K562 (cell line): Measurements from ENCODE around the gene CHN1. TPM values are rescaled to one million over a fixed set of nuclear protein-coding genes. Genes with fewer than 3 reads are reported as not detected.

Experiments
- ATAC-seq: fragments of 200-7000 bp; cut with Tn5 transposase; 3 replicates; pipeline ENCODE4 v1.9.1; 2020; ENCODE audit warnings: moderate library complexity
- BruUV-seq: library from RNA; stranded (reverse); fragments of 400-500 nt; replicated peaks from 2 replicates; lab custom pipeline; 2021; lab: Mats Ljungman, UMichigan
- CTCF ChIA-PET: fragments of 300-600 bp; formaldehyde crosslinking; extraction: SDS; loops from one replicate; lab custom pipeline; 2021; ENCODE audit warnings: low intra/inter-chr PET ratio; lab: Yijun Ruan, JAX
- POLR2A ChIA-PET: fragments of 300-600, 350-650 bp; sonication (Branson Sonifier 250); formaldehyde crosslinking; extraction: SDS; loops from one replicate; lab custom pipeline; 2021; ENCODE audit warnings: antibody characterized with exemption, inconsistent platforms; lab: Yijun Ruan, JAX
- DNase-seq, 4 experiments: peaks; one replicate each; pipeline versions ENCODE4 v3.0.0 to v3.0.0-alpha.2; 2011 to 2018; ENCODE audit warnings: low spot score in 3 of 4, mixed read lengths in 3 of 4; ENCODE audit errors: extremely low read depth in 1 of 4
- FAIRE-seq: peaks from 2 replicates; lab custom pipeline; 2011; peaks lifted over from hg19 to GRCh38; lab: Jason Lieb, UNC
- H2AFZ ChIP-seq: 2 replicates; pipeline ENCODE4 v1.6.0; 2011; ENCODE audit warnings: low read depth, low read length, control low read depth, inconsistent platforms
- H3K27ac ChIP-seq: fragments of 200-600 bp; 3 replicates; pipeline ENCODE4 v1.8.0; 2011; ENCODE audit warnings: low read depth, mild to moderate bottlenecking, control low read depth, inconsistent platforms, low read length, moderate library complexity, mixed read lengths; ENCODE audit errors: extremely low read depth
- H3K27me3 ChIP-seq, 2 experiments: fragments of 300-600 bp in 1 of 2; 2 replicates in 1 of 2; 3 replicates in 1 of 2; pipeline versions ENCODE4 v1.6.0 to v1.8.0; 2011; ENCODE audit warnings: inconsistent platforms in 2 of 2, low read length in 2 of 2, mild to moderate bottlenecking in 1 of 2, mixed read lengths in 1 of 2, moderate library complexity in 1 of 2; ENCODE audit not compliant: control insufficient read depth in 2 of 2, insufficient read depth in 2 of 2
- H3K36me3 ChIP-seq: fragments of 300-600 bp; 3 replicates; pipeline ENCODE4 v1.8.0; 2011; ENCODE audit warnings: mild to moderate bottlenecking, low read length, inconsistent platforms; ENCODE audit not compliant: control insufficient read depth, insufficient read depth
- H3K4me1 ChIP-seq, 2 experiments: fragments of 200-600 bp in 1 of 2; replicated peaks in 1 of 2; 2 replicates in 1 of 2; 3 replicates in 1 of 2; pipeline versions ENCODE4 v1.5.1 to v1.8.0; 2011; ENCODE audit warnings: inconsistent platforms in 2 of 2, low read length in 2 of 2, mild to moderate bottlenecking in 1 of 2, mixed read lengths in 1 of 2, moderate library complexity in 1 of 2; ENCODE audit not compliant: control insufficient read depth in 2 of 2, insufficient read depth in 2 of 2
- H3K4me2 ChIP-seq: 2 replicates; pipeline ENCODE4 v1.6.1; 2011; ENCODE audit warnings: low read length, control low read depth, inconsistent platforms, mixed read lengths; ENCODE audit not compliant: insufficient read depth
- H3K4me3 ChIP-seq: fragments of 200-600 bp; sonication (generic), shearing (Covaris generic); 2 replicates; pipeline ENCODE4 v1.5.1; 2016; ENCODE audit warnings: control low read depth, inconsistent platforms
- H3K79me2 ChIP-seq: fragments of 200-600 bp; 3 replicates; pipeline ENCODE4 v1.8.0; 2011; ENCODE audit warnings: low read length, inconsistent platforms; ENCODE audit not compliant: control insufficient read depth, insufficient read depth
- H3K9ac ChIP-seq, 2 experiments: 2 replicates each; pipeline versions ENCODE4 v1.6.0 to v1.6.1; 2011; ENCODE audit warnings: low read depth in 2 of 2, low read length in 2 of 2, control low read depth in 1 of 2, inconsistent platforms in 1 of 2, mild to moderate bottlenecking in 1 of 2, mixed read lengths in 1 of 2; ENCODE audit not compliant: insufficient read depth in 1 of 2
- H3K9me1 ChIP-seq: one replicate; pipeline ENCODE4 v1.6.0; 2011; ENCODE audit warnings: inconsistent platforms, mild to moderate bottlenecking, low read length, moderate library complexity; ENCODE audit not compliant: control insufficient read depth, insufficient read depth
- H3K9me3 ChIP-seq: replicated peaks from 2 replicates; pipeline ENCODE4 v1.5.1; 2011; ENCODE audit warnings: low read depth, low read length, inconsistent platforms; ENCODE audit not compliant: control insufficient read depth, insufficient read depth
- H4K20me1 ChIP-seq: replicated peaks from 2 replicates; pipeline ENCODE4 v1.6.1; 2011; ENCODE audit warnings: low read length, inconsistent platforms, mixed read lengths; ENCODE audit not compliant: control insufficient read depth, insufficient read depth
- MYNN ChIP-seq, 2 experiments: sonication (generic); formaldehyde crosslinking in 1 of 2; IDR thresholded peaks; 2 replicates each; pipeline versions ENCODE4 v1.5.0 to v1.6.1; 2016 to 2020; ENCODE audit warnings: antibody characterized with exemption in 1 of 2, missing genetic modification reagents in 1 of 2
- SMARCA4 ChIP-seq: fragments of 450-650 bp; IDR thresholded peaks from 2 replicates; pipeline ENCODE4 v1.6.1; 2016
- ZNF583 ChIP-seq: fragments of 250-450 bp; sonication (Bioruptor Pico); IDR thresholded peaks from 2 replicates; pipeline ENCODE4 v1.4.0; 2020
- WGBS: fragments of 100-300 bp; shearing (Covaris generic); methylation state at CpG from one replicate; pipeline ENCODE4 v1.1.6; 2016; ENCODE audit warnings: low coverage, mixed read lengths; ENCODE audit not compliant: insufficient coverage; ENCODE audit errors: missing lambda C conversion rate; 5-methylcytosine and 5-hydroxymethylcytosine counted together
- in situ Hi-C: fragments of 300-500 bp; cut with MboI; formaldehyde crosslinking; loops from 4 replicates; pipeline ENCODE4 v1.15.0; 2018; ENCODE audit warnings: inconsistent platforms, mixed read lengths
- intact Hi-C: fragments of 100-400 bp; cut with micrococcal nuclease; formaldehyde crosslinking; loops from 2 replicates; pipeline ENCODE4 v1.14.2; 2022
- polyA plus RNA-seq, 8 experiments: library from polyadenylated mRNA; depleted of rRNA in 4 of 8; stranded (reverse) in 5 of 8; unstranded in 3 of 8; fragments of >200 nt; fragmentation: Nextera tagmentation in 2 of 8; fragmentation: Illumina TruSeq in 1 of 8; extraction: Ambion mirVana in 2 of 8; extraction: Trizol in 1 of 8; gene quantifications; 2 replicates each; pipeline versions ENCODE4 v1.2.1 to v1.2.3, GENCODE V29; 2011 to 2014; ENCODE audit warnings: inconsistent platforms in 1 of 8, missing spikeins in 1 of 8
- total RNA-seq, 7 experiments: library from RNA; depleted of rRNA in 6 of 7; stranded (reverse); fragments of >200 nt in 6 of 7; fragmentation: Illumina TruSeq in 2 of 7; extraction: Trizol in 2 of 7; gene quantifications; 2 replicates each; pipeline versions ENCODE4 v1.2.1 to v1.2.3, GENCODE V29; 2011 to 2021; ENCODE audit warnings: low replicate concordance in 1 of 7
- TF ChIP-seq, protein P1 (sequence below): fragments of 450-650 bp; formaldehyde crosslinking; IDR thresholded peaks from 2 replicates; pipeline ENCODE4 v1.4.0; 2020; ENCODE audit warnings: mild to moderate bottlenecking, moderate library complexity

Gene CHN1
- total and polyA plus RNA-seq, 9 of the 15 experiments (the other 6 are each of a cell fraction or from before 2014, with no cell fraction given), result 0.17 to 2.0 (median 0.87) TPM

DNA sequence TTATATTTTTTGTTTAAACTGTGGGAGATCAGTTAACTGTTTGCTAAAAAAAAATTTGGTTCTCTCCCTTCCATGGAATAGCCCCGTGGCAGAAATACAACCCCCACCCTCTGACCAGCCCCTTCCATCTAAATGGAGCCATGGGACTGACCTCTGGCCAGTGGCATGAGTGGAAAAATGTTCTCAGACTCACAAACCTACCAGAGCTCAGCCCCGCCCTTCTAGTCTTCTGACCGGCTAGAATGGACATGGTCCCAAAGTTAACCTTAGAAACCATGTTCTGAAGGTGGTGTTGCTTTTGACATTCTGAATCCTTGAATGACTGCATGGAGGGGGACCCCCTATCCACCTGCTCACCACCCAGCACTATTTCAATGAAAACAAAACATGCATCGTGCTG lies 239.6 kb downstream of the CHN1 start:
- in situ Hi-C loops, result no loop called here
- WGBS, result 0% methylated on average over 4 of the region's 4 CpGs
- no peak overlapping the region for H3K4me2 ChIP-seq
- CTCF ChIA-PET, result interaction anchor here (0.7 kb wide), 1 partner anchor 1275 kb away, joined by 3 read pairs; no protein-coding TSS in a partner anchor
- intact Hi-C loops, result no loop called here
- H3K27ac ChIP-seq, result no peak overlapping the region
- peaks cover 0 to 17% of the 10 kb centered on the region in 2 experiments; a peak in 2 of 5 replicates for H3K27me3 ChIP-seq
- no peak overlapping the region for H2AFZ ChIP-seq
- ATAC-seq (no peak), FAIRE-seq (no peak), DNase-seq (no peak)
- H3K36me3 ChIP-seq, result no peaks in the 10 kb centered on the region
- no peaks in the 10 kb centered on the region for H3K79me2 ChIP-seq
- POLR2A ChIA-PET, result interaction anchor here (1.2 kb wide), 1 partner anchor 11 kb away, joined by 4 read pairs; no protein-coding TSS in a partner anchor
- no peak overlapping the region for H3K4me3 ChIP-seq
- no peaks in the 10 kb centered on the region for H3K9me1 ChIP-seq
- no peaks in the 10 kb centered on the region for H3K4me1 ChIP-seq
- TF ChIP-seq ZNF583 (CRISPR knock-in tag) (no peak), MYNN (IDR thresholded peaks at IDR 0.05) (no peak), MYNN (CRISPR knock-in tag; IDR thresholded peaks at IDR 0.05) (no peak), SMARCA4 (no peak)
- TF ChIP-seq, protein P1, sequence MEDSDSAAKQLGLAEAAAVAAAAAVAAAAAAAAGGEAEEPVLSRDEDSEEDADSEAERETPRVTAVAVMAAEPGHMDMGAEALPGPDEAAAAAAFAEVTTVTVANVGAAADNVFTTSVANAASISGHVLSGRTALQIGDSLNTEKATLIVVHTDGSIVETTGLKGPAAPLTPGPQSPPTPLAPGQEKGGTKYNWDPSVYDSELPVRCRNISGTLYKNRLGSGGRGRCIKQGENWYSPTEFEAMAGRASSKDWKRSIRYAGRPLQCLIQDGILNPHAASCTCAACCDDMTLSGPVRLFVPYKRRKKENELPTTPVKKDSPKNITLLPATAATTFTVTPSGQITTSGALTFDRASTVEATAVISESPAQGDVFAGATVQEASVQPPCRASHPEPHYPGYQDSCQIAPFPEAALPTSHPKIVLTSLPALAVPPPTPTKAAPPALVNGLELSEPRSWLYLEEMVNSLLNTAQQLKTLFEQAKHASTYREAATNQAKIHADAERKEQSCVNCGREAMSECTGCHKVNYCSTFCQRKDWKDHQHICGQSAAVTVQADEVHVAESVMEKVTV (CRISPR knock-in tag), result no peak
- H3K9me3 ChIP-seq, result no peaks in the 10 kb centered on the region
- BruUV-seq, result no TSS peak
- no peak overlapping the region for H3K9ac ChIP-seq
- no peaks in the 10 kb centered on the region for H4K20me1 ChIP-seq
